ENCODE data around the gene RNU1-2.
"Not testable (repeated sequence)": the region's sequence is repeated elsewhere in the genome, so short reads cannot be mapped to it uniquely, and the experiment has no call there.

RNU1-2 gene

GRCh38 chr1:16927711-16928485 lies 32.1 kb downstream of the RNU1-2 start:
- DNase-seq = no peak

- not testable (repeated sequence) for DNase-seq
Observed at GRCh38 chr1:16929146-16930041, 33.6 kb downstream of the RNU1-2 start.

- not testable (repeated sequence) for DNase-seq
Observed at GRCh38 chr1:16931206-16931934, 35.6 kb downstream of the RNU1-2 start.

DNA sequence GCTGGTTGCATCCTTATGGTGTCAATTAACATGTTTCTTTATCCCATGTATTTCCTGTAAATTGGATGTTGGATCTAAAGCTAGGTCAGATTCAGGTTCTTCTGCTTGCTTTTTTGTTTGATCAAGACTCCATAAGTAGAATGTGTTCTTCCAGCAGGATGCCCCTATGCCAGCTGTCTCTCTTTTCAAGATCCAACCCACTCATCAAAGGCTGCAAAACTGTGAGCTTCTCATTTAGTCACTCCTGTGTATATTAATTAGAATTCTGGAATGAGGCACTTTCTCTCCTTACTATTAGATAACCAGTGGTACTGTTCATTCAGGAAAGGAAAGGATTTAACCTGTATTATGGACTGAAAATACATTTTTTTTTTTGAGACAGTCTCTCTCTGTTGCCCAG lies 38.2 kb downstream of the RNU1-2 start:
- DNase-seq = not testable (repeated sequence)

GRCh38 chr1:16936580-16936979 lies 40.8 kb downstream of the RNU1-2 start:
- DNase-seq = not testable (repeated sequence)

DNA sequence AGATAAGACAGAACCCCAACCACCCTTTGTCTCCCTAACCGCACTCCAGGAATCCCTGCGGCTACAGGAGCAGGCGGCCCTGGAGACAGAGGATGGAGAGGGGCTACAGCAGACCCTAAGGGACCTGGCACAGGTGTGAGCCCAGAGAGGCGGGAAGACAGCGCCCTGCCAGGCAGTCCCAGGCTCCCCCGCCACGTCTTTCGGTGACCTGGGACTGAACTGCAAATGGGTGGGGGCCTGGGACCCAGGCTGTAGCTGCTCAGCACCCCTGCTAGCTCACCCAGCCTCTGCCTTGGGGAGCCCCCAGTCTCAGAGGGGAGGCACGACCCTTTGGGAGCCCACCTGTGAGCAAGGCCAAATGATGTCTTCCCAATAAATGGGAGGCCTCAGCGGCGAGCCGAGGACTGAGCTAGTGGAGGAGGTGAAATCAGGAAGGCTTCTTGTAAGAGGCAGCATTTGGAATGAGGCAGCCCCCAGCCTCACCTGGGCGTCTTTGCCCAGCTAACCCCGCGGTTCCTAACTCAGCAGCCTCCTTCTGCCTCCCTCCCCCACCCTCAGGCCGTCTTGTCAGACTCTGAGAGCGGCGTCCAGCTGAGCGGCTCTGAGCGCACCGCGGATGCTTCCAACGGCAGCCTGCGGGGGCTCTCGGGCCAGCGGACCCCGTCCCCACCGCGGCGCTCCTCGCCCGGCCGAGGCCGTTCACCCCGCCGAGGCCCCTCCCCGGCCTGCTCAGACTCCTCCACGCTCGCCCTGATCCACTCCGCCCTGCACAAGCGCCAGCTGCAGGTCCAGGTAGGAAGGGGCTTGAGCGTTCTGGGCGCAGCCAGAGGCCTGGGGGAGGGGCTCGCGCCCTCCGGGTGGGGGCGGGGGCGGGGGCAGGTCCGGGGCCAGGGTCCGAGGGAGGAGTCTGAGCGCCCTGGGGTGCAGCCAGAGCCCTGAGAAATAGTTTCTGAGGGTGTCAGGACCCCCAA lies 42.9 kb downstream of the RNU1-2 start:
- DNase-seq = no peak

DNA sequence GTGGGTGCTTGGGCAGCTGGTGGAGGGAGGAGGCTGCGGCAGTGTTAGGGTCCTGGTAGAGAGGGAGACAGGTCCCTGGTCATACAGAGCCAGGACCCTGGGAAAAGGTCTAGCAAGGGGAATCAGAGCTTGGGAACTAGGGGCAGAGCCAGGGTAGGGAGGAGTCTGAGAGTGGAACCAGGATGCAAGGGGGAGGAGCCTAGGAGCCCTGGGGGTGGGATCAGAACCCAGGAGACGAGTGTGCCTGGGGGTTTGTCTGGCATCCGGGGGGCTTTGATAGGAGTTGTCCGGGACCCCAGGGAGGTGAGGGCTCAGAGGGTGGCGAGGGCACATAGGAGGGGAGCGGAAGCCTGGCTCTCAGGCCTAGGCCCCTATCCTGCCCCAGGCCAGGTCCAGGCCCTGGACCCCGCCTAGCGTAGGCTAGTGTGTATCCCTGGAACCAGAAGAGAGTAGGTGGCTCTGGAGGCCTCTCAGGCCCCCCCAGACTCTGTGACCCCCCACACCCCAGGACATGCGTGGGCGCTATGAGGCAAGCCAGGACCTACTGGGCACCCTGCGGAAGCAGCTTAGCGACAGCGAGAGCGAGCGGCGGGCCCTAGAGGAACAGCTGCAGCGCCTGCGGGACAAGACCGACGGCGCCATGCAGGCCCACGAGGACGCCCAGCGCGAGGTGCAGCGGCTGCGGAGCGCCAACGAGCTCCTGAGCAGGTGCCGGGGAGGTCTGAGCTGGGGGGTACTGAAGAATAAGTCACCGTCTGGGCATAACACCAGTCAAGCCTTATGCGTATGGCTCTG lies 43.8 kb downstream of the RNU1-2 start:
- not testable (repeated sequence) for DNase-seq

DNA sequence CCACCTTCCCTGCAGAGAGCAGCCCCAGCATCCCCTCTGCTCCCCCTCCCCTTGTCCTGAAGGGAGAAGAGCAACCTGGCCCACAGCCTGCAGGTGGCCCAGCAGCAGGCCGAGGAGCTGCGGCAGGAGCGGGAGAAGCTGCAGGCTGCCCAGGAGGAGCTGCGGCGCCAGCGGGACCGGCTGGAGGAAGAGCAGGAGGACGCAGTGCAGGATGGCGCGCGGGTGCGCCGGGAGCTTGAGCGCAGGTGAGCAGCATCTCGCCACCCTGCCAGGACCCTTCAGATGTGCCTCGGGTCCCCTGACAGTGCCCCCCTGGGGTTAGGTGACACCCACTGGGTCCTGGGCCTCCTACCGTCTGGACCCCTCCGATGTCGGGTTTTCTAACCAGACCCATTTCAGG lies 48.3 kb downstream of the RNU1-2 start:
- DNase-seq = no peak

DNA sequence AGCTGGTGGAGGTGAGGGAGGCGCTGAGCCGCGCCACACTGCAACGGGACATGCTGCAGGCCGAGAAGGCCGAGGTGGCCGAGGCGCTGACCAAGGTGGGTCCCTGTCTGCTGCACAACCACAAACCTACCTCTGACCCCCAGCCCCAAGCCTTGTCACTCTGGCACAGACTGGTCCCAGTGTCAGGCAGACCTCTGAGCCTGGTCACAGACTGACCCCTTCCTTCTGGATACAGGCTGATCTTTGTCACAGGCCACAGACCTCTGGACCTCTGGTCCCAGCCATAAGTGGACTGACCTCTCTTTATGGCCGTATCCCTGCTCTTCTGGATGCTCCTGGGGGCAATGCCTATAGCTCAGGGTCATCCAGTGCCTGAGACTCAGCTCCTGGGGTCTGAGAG lies 49.7 kb downstream of the RNU1-2 start:
- not testable (repeated sequence) for DNase-seq
